T47D (cell line): ENCODE results near the gene CHADL.

Experiments
- DNase-seq, 2 experiments: peaks; one replicate each; pipeline versions ENCODE4 v3.0.0 to v3.0.0-alpha.2; 2011 to 2012; ENCODE audit warnings: low read depth in 1 of 2, low spot score in 1 of 2
- JUND ChIP-seq: IDR thresholded peaks from 2 replicates; pipeline ENCODE4 v1.6.1; 2012; ENCODE audit warnings: low read depth
- in situ Hi-C: cut with HindIII; loops from 2 replicates; pipeline ENCODE4 v1.10.0; 2016; ENCODE audit warnings: low sequenced_read_pairs, low pct_unique_long_range_greater_than_20kb

The CHADL gene

GRCh38 chr22:41237036-41237706 is 3.6 kb downstream of the CHADL start:
- in situ Hi-C loops, result no loop called here
- peak in 1 of 2 experiments; percentile 7 for DNase-seq

GRCh38 chr22:41234815-41235695 is 5.7 kb downstream of the CHADL start:
- no peak for DNase-seq
- in situ Hi-C loops, result no loop called here
- no peak for TF ChIP-seq JUND

More at GRCh38 chr22:41237036-41237706, 3.6 kb downstream of the CHADL start:
- TF ChIP-seq JUND, result no peak

GRCh38 chr22:41231369-41231768 is 9.4 kb downstream of the CHADL start:
- in situ Hi-C loops, result no loop called here
- TF ChIP-seq JUND, result no peak
- DNase-seq, result no peak

GRCh38 chr22:41230401-41230785 is 10.3 kb downstream of the CHADL start:
- TF ChIP-seq JUND, result no peak
- in situ Hi-C loops, result no loop called here
- DNase-seq, result no peak

- no peak for TF ChIP-seq JUND
- DNase-seq, result no peak
- in situ Hi-C loops, result no loop called here
Measured at GRCh38 chr22:41229730-41230400, 10.9 kb downstream of the CHADL start.

- in situ Hi-C loops, result no loop called here
- DNase-seq, result no peak
- TF ChIP-seq JUND, result no peak
Measured at GRCh38 chr22:41229215-41229614, 11.5 kb downstream of the CHADL start.

- no peak for DNase-seq
- in situ Hi-C loops, result no loop called here
- no peak for TF ChIP-seq JUND
Measured at GRCh38 chr22:41226723-41227655, 13.7 kb downstream of the CHADL start.

GRCh38 chr22:41223535-41223934 is 17.2 kb downstream of the CHADL start:
- DNase-seq, result no peak
- no peak for TF ChIP-seq JUND
- in situ Hi-C loops, result no loop called here

- in situ Hi-C loops, result no loop called here
- no peak for DNase-seq
- no peak for TF ChIP-seq JUND
Measured at GRCh38 chr22:41222846-41223507, 17.8 kb downstream of the CHADL start.

GRCh38 chr22:41217553-41218157 is 23.1 kb downstream of the CHADL start:
- in situ Hi-C loops, result no loop called here
- TF ChIP-seq JUND, result no peak
- no peak for DNase-seq

GRCh38 chr22:41216984-41217383 is 23.7 kb downstream of the CHADL start:
- DNase-seq, result no peak
- in situ Hi-C loops, result no loop called here
- no peak for TF ChIP-seq JUND
